Trophoblast cell (in vitro differentiated cells and primary cell): Measurements from ENCODE around the gene RASAL2.

Source experiments
- DNase-seq, 2 donors: peaks; one replicate each; pipeline ENCODE4 v3.0.0-alpha.2; 2016
- H2AFZ ChIP-seq: 2 replicates; pipeline ENCODE4 v1.6.1; 2013; ENCODE audit warnings: low read length, moderate library complexity, mild to moderate bottlenecking; ENCODE audit not compliant: insufficient read depth, poor library complexity
- H2AK5ac ChIP-seq: 2 replicates; pipeline ENCODE4 v1.6.1; 2013; ENCODE audit warnings: mild to moderate bottlenecking, low read length
- H2BK120ac ChIP-seq: 2 replicates; pipeline ENCODE4 v1.6.1; 2013; ENCODE audit warnings: low read length, mild to moderate bottlenecking, moderate library complexity; ENCODE audit not compliant: insufficient read depth, poor library complexity
- H2BK12ac ChIP-seq: 2 replicates; pipeline ENCODE4 v1.6.1; 2013; ENCODE audit warnings: mild to moderate bottlenecking, low read length, moderate library complexity
- H2BK5ac ChIP-seq: 2 replicates; pipeline ENCODE4 v1.6.1; 2013; ENCODE audit warnings: low read length, low read depth, moderate library complexity, mild to moderate bottlenecking; ENCODE audit not compliant: poor library complexity
- H3K14ac ChIP-seq: 2 replicates; pipeline ENCODE4 v1.6.1; 2013; ENCODE audit warnings: mild to moderate bottlenecking, low read length
- H3K18ac ChIP-seq: 2 replicates; pipeline ENCODE4 v1.6.1; 2013; ENCODE audit warnings: mild to moderate bottlenecking, low read length
- H3K23ac ChIP-seq: 2 replicates; pipeline ENCODE4 v1.6.1; 2013; ENCODE audit warnings: low read length
- H3K27ac ChIP-seq: 2 replicates; pipeline ENCODE4 v1.5.1; 2013; ENCODE audit warnings: low read depth, mild to moderate bottlenecking, inconsistent platforms, low read length, moderate library complexity
- H3K27me3 ChIP-seq: 2 replicates; pipeline ENCODE4 v1.6.1; 2013; ENCODE audit warnings: inconsistent platforms, mild to moderate bottlenecking, low read length, moderate library complexity; ENCODE audit not compliant: insufficient read depth
- H3K36me3 ChIP-seq, 2 experiments: 1 replicate in 1 of 2; 2 replicates in 1 of 2; pipeline ENCODE4 v1.6.1; 2013; ENCODE audit warnings: low read length in 2 of 2, mild to moderate bottlenecking in 2 of 2, moderate library complexity in 1 of 2; ENCODE audit not compliant: insufficient read depth in 2 of 2, control insufficient read depth in 1 of 2
- H3K4ac ChIP-seq: 2 replicates; pipeline ENCODE4 v1.6.1; 2013; ENCODE audit warnings: low read depth, mild to moderate bottlenecking, low read length, moderate library complexity
- H3K4me1 ChIP-seq, 2 experiments: 1 replicate in 1 of 2; 2 replicates in 1 of 2; pipeline ENCODE4 v1.6.1; 2013; ENCODE audit warnings: low read length in 2 of 2, mild to moderate bottlenecking in 2 of 2, moderate library complexity in 1 of 2; ENCODE audit not compliant: insufficient read depth in 2 of 2, control insufficient read depth in 1 of 2
- H3K4me2 ChIP-seq: 2 replicates; pipeline ENCODE4 v1.6.1; 2013; ENCODE audit warnings: inconsistent platforms, mild to moderate bottlenecking, low read length, moderate library complexity
- H3K4me3 ChIP-seq: 2 replicates; pipeline ENCODE4 v1.5.1; 2013; ENCODE audit warnings: mild to moderate bottlenecking, low read depth, low read length, inconsistent platforms
- H3K79me1 ChIP-seq: one replicate; pipeline ENCODE4 v1.6.1; 2013; ENCODE audit warnings: low read length
- H3K79me2 ChIP-seq: 2 replicates; pipeline ENCODE4 v1.6.1; 2013; ENCODE audit warnings: low read length, mild to moderate bottlenecking; ENCODE audit not compliant: control insufficient read depth, insufficient read depth, poor library complexity
- H3K9ac ChIP-seq: 2 replicates; pipeline ENCODE4 v1.6.1; 2013; ENCODE audit warnings: mild to moderate bottlenecking, low read length
- H3K9me3 ChIP-seq: 2 replicates; pipeline ENCODE4 v1.6.1; 2013; ENCODE audit warnings: low read depth, mild to moderate bottlenecking, control low read depth, inconsistent platforms, low read length; ENCODE audit not compliant: insufficient read depth
- H4K12ac ChIP-seq: 2 replicates; pipeline ENCODE4 v1.6.1; 2013; ENCODE audit warnings: low read depth, mild to moderate bottlenecking, low read length, moderate library complexity
- H4K8ac ChIP-seq: 2 replicates; pipeline ENCODE4 v1.6.1; 2013; ENCODE audit warnings: low read depth, mild to moderate bottlenecking, low read length, moderate library complexity
- H4K91ac ChIP-seq: one replicate; pipeline ENCODE4 v1.6.1; 2013; ENCODE audit warnings: low read depth, mild to moderate bottlenecking, low read length, moderate library complexity
- WGBS: extraction: QIAGEN DNeasy Blood & Tissue Kit; methylation state at CpG from one replicate; pipeline ENCODE4 v1.1.7; 2013; ENCODE audit warnings: missing lambda C conversion rate; ENCODE audit not compliant: insufficient read length, insufficient coverage; ENCODE audit errors: extremely low coverage; 5-methylcytosine and 5-hydroxymethylcytosine counted together

Gene RASAL2

GRCh38 chr1:178491721-178492120 lies 397.8 kb downstream of the RASAL2 start:
- Histone ChIP-seq H3K4me2 (no peak overlapping the region), H4K12ac (no peak overlapping the region), H3K36me3 (no peaks in the 10 kb centered on the region), H2AFZ (no peak overlapping the region), H4K8ac (no peak overlapping the region), H3K9ac (no peak overlapping the region), H3K23ac (no peak overlapping the region), H3K9me3 (peaks cover 3% of the 10 kb centered on the region), H2BK120ac (no peak overlapping the region), H3K4me1 (no peaks in the 10 kb centered on the region), H3K4ac (no peak overlapping the region), H2BK5ac (no peak overlapping the region), H2AK5ac (no peak overlapping the region), H3K4me3 (no peak overlapping the region), H2BK12ac (no peak overlapping the region), H3K79me1 (no peaks in the 10 kb centered on the region), H3K14ac (no peak overlapping the region), H3K27me3 (no peaks in the 10 kb centered on the region), H3K27ac (no peak overlapping the region), H3K79me2 (no peaks in the 10 kb centered on the region), H4K91ac (no peak overlapping the region), H3K18ac (no peak overlapping the region)
- DNase-seq = no peak
- no CpG with 5 or more reads among the region's 4 CpGs for WGBS

GRCh38 chr1:178492341-178492740 lies 398.4 kb downstream of the RASAL2 start:
- H2AFZ ChIP-seq = no peak overlapping the region
- no peak overlapping the region for H2BK12ac ChIP-seq
- no peak overlapping the region for H3K14ac ChIP-seq
- no peak overlapping the region for H3K18ac ChIP-seq
- H3K9ac ChIP-seq = no peak overlapping the region
- no peak overlapping the region for H2AK5ac ChIP-seq
- no peak overlapping the region for H3K27ac ChIP-seq
- no peak overlapping the region for H3K4me3 ChIP-seq
- H4K12ac ChIP-seq = no peak overlapping the region
- H4K91ac ChIP-seq = no peak overlapping the region
- H3K4ac ChIP-seq = no peak overlapping the region
- no peaks in the 10 kb centered on the region for H3K27me3 ChIP-seq
- H3K79me1 ChIP-seq = no peaks in the 10 kb centered on the region
- peaks cover 3% of the 10 kb centered on the region for H3K9me3 ChIP-seq
- no peaks in the 10 kb centered on the region for H3K36me3 ChIP-seq
- no peak overlapping the region for H4K8ac ChIP-seq
- H3K4me2 ChIP-seq = no peak overlapping the region
- no peaks in the 10 kb centered on the region for H3K79me2 ChIP-seq
- no peaks in the 10 kb centered on the region for H3K4me1 ChIP-seq
- no peak overlapping the region for H2BK120ac ChIP-seq
- WGBS = no CpG with 5 or more reads among the region's 11 CpGs
- DNase-seq = no peak
- H3K23ac ChIP-seq = no peak overlapping the region
- no peak overlapping the region for H2BK5ac ChIP-seq

- Histone ChIP-seq H4K8ac (no peak overlapping the region), H3K79me1 (no peaks in the 10 kb centered on the region), H2BK120ac (no peak overlapping the region), H4K91ac (no peak overlapping the region), H3K4me1 (no peaks in the 10 kb centered on the region), H3K9ac (no peak overlapping the region), H4K12ac (no peak overlapping the region), H3K79me2 (no peaks in the 10 kb centered on the region), H2BK5ac (no peak overlapping the region), H2AK5ac (no peak overlapping the region), H3K18ac (no peak overlapping the region), H3K36me3 (no peaks in the 10 kb centered on the region), H3K23ac (no peak overlapping the region), H3K14ac (no peak overlapping the region), H3K4ac (no peak overlapping the region), H3K4me2 (no peak overlapping the region), H2AFZ (no peak overlapping the region), H3K4me3 (no peak overlapping the region), H3K9me3 (peaks cover 3% of the 10 kb centered on the region), H3K27ac (no peak overlapping the region), H3K27me3 (no peaks in the 10 kb centered on the region), H2BK12ac (no peak overlapping the region)
- no peak for DNase-seq
- no CpG with 5 or more reads among the region's 16 CpGs for WGBS
Measured at GRCh38 chr1:178493301-178493741, 399.4 kb downstream of the RASAL2 start.

- Histone ChIP-seq H4K12ac (no peak overlapping the region), H3K27me3 (no peaks in the 10 kb centered on the region), H3K9ac (no peak overlapping the region), H3K4ac (no peak overlapping the region), H3K4me1 (no peaks in the 10 kb centered on the region), H3K14ac (no peak overlapping the region), H3K79me2 (no peaks in the 10 kb centered on the region), H4K8ac (no peak overlapping the region), H3K4me2 (no peak overlapping the region), H2BK120ac (no peak overlapping the region), H2AFZ (no peak overlapping the region), H2AK5ac (no peak overlapping the region), H3K79me1 (no peaks in the 10 kb centered on the region), H3K36me3 (no peaks in the 10 kb centered on the region), H3K9me3 (peaks cover 3% of the 10 kb centered on the region), H3K18ac (no peak overlapping the region), H3K27ac (no peak overlapping the region), H2BK12ac (no peak overlapping the region), H3K23ac (no peak overlapping the region), H3K4me3 (no peak overlapping the region), H2BK5ac (no peak overlapping the region), H4K91ac (no peak overlapping the region)
- DNase-seq = no peak
- no CpG with 5 or more reads among the region's 13 CpGs for WGBS
Measured at GRCh38 chr1:178494569-178494971, 400.7 kb downstream of the RASAL2 start.
